ENCODE data around the gene ATG7. TPM values are rescaled to one million over a fixed set of nuclear protein-coding genes. Genes with fewer than 3 reads are reported as not detected.
"Not testable (repeated sequence)": the region's sequence is repeated elsewhere in the genome, so short reads cannot be mapped to it uniquely, and the experiment has no call there.

ATG7 gene
- total RNA-seq, 4 donors from 2014 or later: 49.4 to 145 (median 82.1) TPM

DNA sequence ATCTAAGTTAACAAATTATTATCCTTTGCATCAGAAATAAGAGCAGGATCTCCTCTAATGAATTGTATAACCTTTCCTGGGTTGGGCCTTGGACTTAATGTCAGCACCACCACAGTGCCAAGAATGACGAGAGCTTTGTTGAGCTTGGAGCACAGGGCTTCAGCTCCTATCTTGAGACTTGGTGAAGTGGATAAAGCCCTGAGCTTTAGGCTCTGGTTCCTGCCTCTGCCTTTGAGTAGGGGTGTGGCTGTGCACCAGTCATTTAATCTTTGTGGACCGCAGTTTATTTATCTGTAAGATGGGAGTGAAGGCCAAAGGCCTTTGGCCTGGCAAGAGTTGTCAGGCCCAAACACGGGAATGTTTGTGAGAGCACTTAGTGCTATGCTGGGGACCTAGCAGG lies 209.4 kb downstream of the ATG7 start:
- no peaks in the 10 kb centered on the region for H3K27me3 ChIP-seq
- H3K27ac ChIP-seq: no peak overlapping the region
- 40% methylated on average over 1 of the region's 3 CpGs for WGBS
- no peak for DNase-seq (ENCODE audit: low spot score in 2 of 2)
- TF ChIP-seq CTCF (IDR thresholded peaks at IDR 0.05): no peak
- H3K4me1 ChIP-seq: peaks cover 42% of the 10 kb centered on the region
- H3K9me3 ChIP-seq: no peaks in the 10 kb centered on the region
- no peak overlapping the region for H3K4me3 ChIP-seq
- H3K36me3 ChIP-seq: no peaks in the 10 kb centered on the region

GRCh38 chr3:11482021-11482420 lies 209.8 kb downstream of the ATG7 start:
- WGBS: 85% methylated on average over 8 of the region's 8 CpGs
- TF ChIP-seq POLR2AphosphoS5 (IDR thresholded peaks at IDR 0.05) (no peak), EP300 (IDR thresholded peaks at IDR 0.05) (no peak)
- Histone ChIP-seq H3K27ac (no peak overlapping the region), H3K36me3 (no peaks in the 10 kb centered on the region), H3K9me3 (no peaks in the 10 kb centered on the region), H3K27me3 (no peaks in the 10 kb centered on the region), H3K4me1 (peaks cover 37% of the 10 kb centered on the region), H3K4me3 (no peak overlapping the region)
- DNase-seq (ENCODE audit: low spot score in 2 of 2): no peak

- not testable (repeated sequence) for H3K9me3 ChIP-seq; DNase-seq (ENCODE audit: low spot score in 2 of 2); H3K27me3 ChIP-seq; H3K4me1 ChIP-seq; H3K4me3 ChIP-seq; H3K36me3 ChIP-seq; H3K27ac ChIP-seq
- 95% methylated on average over 29 of the region's 42 CpGs for WGBS
Measured at GRCh38 chr3:11488356-11488755, 216.2 kb downstream of the ATG7 start.

GRCh38 chr3:11494131-11494916 lies 222.1 kb downstream of the ATG7 start:
- DNase-seq (ENCODE audit: low spot score in 2 of 2): no peak
- Histone ChIP-seq H3K27ac (no peak overlapping the region), H3K4me3 (no peak overlapping the region), H3K36me3 (no peaks in the 10 kb centered on the region), H3K4me1 (peaks cover 10% of the 10 kb centered on the region), H3K27me3 (no peaks in the 10 kb centered on the region), H3K9me3 (no peaks in the 10 kb centered on the region)
- TF ChIP-seq POLR2AphosphoS5 (IDR thresholded peaks at IDR 0.05): no peak
- no peak for TF ChIP-seq POLR2A (IDR thresholded peaks at IDR 0.05)
- TF ChIP-seq CTCF (IDR thresholded peaks at IDR 0.05): no peak
- no peak for TF ChIP-seq EP300 (IDR thresholded peaks at IDR 0.05)
- WGBS: 91% methylated on average over 6 of the region's 6 CpGs

GRCh38 chr3:11495948-11496557 lies 223.9 kb downstream of the ATG7 start:
- Histone ChIP-seq H3K27ac (no peak overlapping the region), H3K27me3 (no peaks in the 10 kb centered on the region), H3K36me3 (no peaks in the 10 kb centered on the region), H3K9me3 (no peaks in the 10 kb centered on the region), H3K4me1 (peaks cover 10% of the 10 kb centered on the region), H3K4me3 (no peak overlapping the region)
- DNase-seq (ENCODE audit: low spot score in 2 of 2): no peak
- WGBS: 76% methylated on average over 11 of the region's 11 CpGs
- TF ChIP-seq EP300 (IDR thresholded peaks at IDR 0.05) (no peak), POLR2A (IDR thresholded peaks at IDR 0.05) (no peak), POLR2AphosphoS5 (IDR thresholded peaks at IDR 0.05) (no peak), CTCF (IDR thresholded peaks at IDR 0.05) (no peak)

- TF ChIP-seq CTCF (IDR thresholded peaks at IDR 0.05): no peak
- Histone ChIP-seq H3K27me3 (no peaks in the 10 kb centered on the region), H3K27ac (no peak overlapping the region), H3K4me1 (peaks cover 10% of the 10 kb centered on the region), H3K36me3 (no peaks in the 10 kb centered on the region), H3K9me3 (no peaks in the 10 kb centered on the region), H3K4me3 (no peak overlapping the region)
- 91% methylated on average over 2 of the region's 2 CpGs for WGBS
- DNase-seq (ENCODE audit: low spot score in 2 of 2): no peak
Measured at GRCh38 chr3:11498177-11498576, 226.0 kb downstream of the ATG7 start.
